Thyroid gland (tissue), 4 donors: ENCODE measurements around the gene LHB. TPM values are rescaled to one million over a fixed set of nuclear protein-coding genes. Genes with fewer than 3 reads are reported as not detected.
A peak's percentile ranks its signal among the peaks of the same experiment; 100 is the strongest.
"Not testable (repeated sequence)": the region's sequence is repeated elsewhere in the genome, so short reads cannot be mapped to it uniquely, and the experiment has no call there.

Experiments
- DNase-seq, 2 donors: peaks; one replicate each; pipeline ENCODE4 v3.0.0-alpha.2; 2019
- H3K27ac ChIP-seq, 3 donors: fragments of 200-600 bp; sonication (generic); 1 replicate in 2 of 3; 2 replicates in 1 of 3; pipeline ENCODE4 v1.5.1; 2016 to 2019; ENCODE audit warnings: mild to moderate bottlenecking in 1 of 3, moderate library complexity in 1 of 3
- H3K27me3 ChIP-seq: fragments of 200-600 bp; sonication (generic); one replicate; pipeline ENCODE4 v1.5.1; 2019
- H3K36me3 ChIP-seq, 2 donors: fragments of 200-600 bp; sonication (generic); one replicate each; pipeline ENCODE4 v1.5.1; 2016 to 2019
- H3K4me1 ChIP-seq, 2 donors: fragments of 200-600 bp; sonication (generic); one replicate each; pipeline ENCODE4 v1.5.1; 2017 to 2019
- H3K4me3 ChIP-seq, 3 donors: fragments of 200-600 bp; sonication (generic); replicated peaks in 1 of 3; 1 replicate in 2 of 3; 2 replicates in 1 of 3; pipeline ENCODE4 v1.5.1; 2016; ENCODE audit warnings: mild to moderate bottlenecking in 1 of 3
- H3K9me3 ChIP-seq: fragments of 200-600 bp; sonication (generic); one replicate; pipeline ENCODE4 v1.5.1; 2017
- CTCF ChIP-seq, 6 experiments: fragments of 200-600 bp in 3 of 6; fragments of 450-650 bp in 3 of 6; sonication (generic) in 3 of 6; IDR thresholded peaks; one replicate each; pipeline ENCODE4 v1.5.1; 2016 to 2019; ENCODE audit warnings: antibody characterized with exemption in 6 of 6, mild to moderate bottlenecking in 2 of 6, inconsistent platforms in 1 of 6, moderate library complexity in 1 of 6
- POLR2A ChIP-seq, 2 donors: fragments of 450-650 bp; IDR thresholded peaks; one replicate each; pipeline ENCODE4 v1.6.1; 2017; ENCODE audit warnings: antibody characterized with exemption in 2 of 2, mild to moderate bottlenecking in 2 of 2, moderate library complexity in 1 of 2
- WGBS, 2 donors: methylation state at CpG; one replicate each; pipeline ENCODE4 v1.1.5; 2017; 5-methylcytosine and 5-hydroxymethylcytosine counted together
- intact Hi-C: fragments of 100-400 bp; cut with DNase I; formaldehyde crosslinking; loops from one replicate; pipeline ENCODE4 v1.15.1; 2023
- total RNA-seq, 4 donors: library from RNA; depleted of rRNA; stranded (reverse); fragments of >200 nt; gene quantifications; one replicate each; pipeline ENCODE4 v1.2.3, GENCODE V29; 2016

The LHB gene
- total RNA-seq, 4 donors from 2014 or later, result not detected

GRCh38 chr19:49022116-49022515 is 5.2 kb upstream of the LHB start:
- no peak overlapping the region for H3K27ac ChIP-seq
- peaks cover 17 to 24% of the 10 kb centered on the region in 2 donors for H3K4me1 ChIP-seq
- DNase-seq, result no peak
- TF ChIP-seq POLR2A (IDR thresholded peaks at IDR 0.05), result no peak
- no peak for TF ChIP-seq CTCF (IDR thresholded peaks at IDR 0.05)
- 90 to 94% methylated on average over 9 of the region's 9 CpGs for WGBS, 2 donors
- H3K36me3 ChIP-seq, result no peaks in the 10 kb centered on the region
- no peak overlapping the region for H3K4me3 ChIP-seq
- no peaks in the 10 kb centered on the region for H3K9me3 ChIP-seq
- intact Hi-C loops, result no loop called here
- no peaks in the 10 kb centered on the region for H3K27me3 ChIP-seq

- Histone ChIP-seq H3K27me3 (no peaks in the 10 kb centered on the region), H3K4me3 (no peak overlapping the region), H3K27ac (no peak overlapping the region), H3K36me3 (no peaks in the 10 kb centered on the region), H3K4me1 (peaks cover 17 to 24% of the 10 kb centered on the region in 2 donors), H3K9me3 (no peaks in the 10 kb centered on the region)
- intact Hi-C loops, result no loop called here
- WGBS, 2 donors, result 28 to 32% methylated on average over 16 of the region's 16 CpGs
- DNase-seq, result no peak
- TF ChIP-seq POLR2A (IDR thresholded peaks at IDR 0.05) (no peak), CTCF (IDR thresholded peaks at IDR 0.05) (no peak)
These were observed 4.3 kb upstream of the LHB start for GRCh38 chr19:49020931-49021895.

GRCh38 chr19:49020342-49020741 is 3.5 kb upstream of the LHB start:
- H3K4me3 ChIP-seq, result no peak overlapping the region
- H3K4me1 ChIP-seq, result peaks cover 17 to 24% of the 10 kb centered on the region in 2 donors
- WGBS, 2 donors, result 68 to 78% methylated on average over 11 of the region's 11 CpGs
- no peaks in the 10 kb centered on the region for H3K9me3 ChIP-seq
- H3K36me3 ChIP-seq, result no peaks in the 10 kb centered on the region
- H3K27me3 ChIP-seq, result no peaks in the 10 kb centered on the region
- no peak overlapping the region for H3K27ac ChIP-seq
- intact Hi-C loops, result no loop called here
- no peak for TF ChIP-seq CTCF (IDR thresholded peaks at IDR 0.05)
- no peak for TF ChIP-seq POLR2A (IDR thresholded peaks at IDR 0.05)
- peak in 1 of 2 donors; percentile 22 for DNase-seq

GRCh38 chr19:49019242-49019932 is 2.5 kb upstream of the LHB start:
- Histone ChIP-seq H3K4me1 (peaks cover 17 to 24% of the 10 kb centered on the region in 2 donors), H3K9me3 (no peaks in the 10 kb centered on the region), H3K36me3 (peaks cover 0 to 5% of the 10 kb centered on the region in 2 donors), H3K4me3 (peak overlapping the region in 1 of 3 donors; percentile 25), H3K27me3 (no peaks in the 10 kb centered on the region), H3K27ac (no peak overlapping the region)
- peak; percentile 61 to 82 for DNase-seq
- no peak for TF ChIP-seq POLR2A (IDR thresholded peaks at IDR 0.05)
- no peak for TF ChIP-seq CTCF (IDR thresholded peaks at IDR 0.05)
- intact Hi-C loops, result no loop called here
- 15 to 17% methylated on average over 13 to 22 of the region's 41 CpGs for WGBS, 2 donors

GRCh38 chr19:49018388-49019241 is 1.7 kb upstream of the LHB start:
- H3K27me3 ChIP-seq, H3K27ac ChIP-seq, H3K36me3 ChIP-seq, H3K9me3 ChIP-seq, intact Hi-C loops: not testable (repeated sequence)
- peak in 1 of 2 donors; percentile 17 for DNase-seq
- 6 to 30% methylated on average over 9 to 35 of the region's 50 CpGs for WGBS, 2 donors
- H3K4me3 ChIP-seq, result peak overlapping the region in 1 of 3 donors; percentile 25
- H3K4me1 ChIP-seq, result peaks cover 17 to 24% of the 10 kb centered on the region in 2 donors
